GM12891 (cell line): ENCODE results near the gene SYPL1.

Experiments used
- PAX5 ChIP-seq: IDR thresholded peaks from 2 replicates; pipeline ENCODE4 v1.6.1; 2011; ENCODE audit warnings: low read length, moderate library complexity, mild to moderate bottlenecking; ENCODE audit not compliant: insufficient read depth, severe bottlenecking
- POLR2A ChIP-seq: IDR thresholded peaks from 2 replicates; pipeline ENCODE4 v1.6.1; 2011; ENCODE audit warnings: low read depth, low read length, control low read depth
- POLR2AphosphoS5 ChIP-seq: IDR thresholded peaks from 2 replicates; pipeline ENCODE4 v1.6.1; 2011; ENCODE audit warnings: low read depth, low read length, control low read depth
- POU2F2 ChIP-seq: IDR thresholded peaks from 2 replicates; pipeline ENCODE4 v1.6.1; 2011; ENCODE audit warnings: low read depth, mild to moderate bottlenecking, control low read depth, low read length, moderate library complexity
- TAF1 ChIP-seq: IDR thresholded peaks from 2 replicates; pipeline ENCODE4 v1.6.1; 2011; ENCODE audit warnings: low read depth, low read length, control low read depth

DNA sequence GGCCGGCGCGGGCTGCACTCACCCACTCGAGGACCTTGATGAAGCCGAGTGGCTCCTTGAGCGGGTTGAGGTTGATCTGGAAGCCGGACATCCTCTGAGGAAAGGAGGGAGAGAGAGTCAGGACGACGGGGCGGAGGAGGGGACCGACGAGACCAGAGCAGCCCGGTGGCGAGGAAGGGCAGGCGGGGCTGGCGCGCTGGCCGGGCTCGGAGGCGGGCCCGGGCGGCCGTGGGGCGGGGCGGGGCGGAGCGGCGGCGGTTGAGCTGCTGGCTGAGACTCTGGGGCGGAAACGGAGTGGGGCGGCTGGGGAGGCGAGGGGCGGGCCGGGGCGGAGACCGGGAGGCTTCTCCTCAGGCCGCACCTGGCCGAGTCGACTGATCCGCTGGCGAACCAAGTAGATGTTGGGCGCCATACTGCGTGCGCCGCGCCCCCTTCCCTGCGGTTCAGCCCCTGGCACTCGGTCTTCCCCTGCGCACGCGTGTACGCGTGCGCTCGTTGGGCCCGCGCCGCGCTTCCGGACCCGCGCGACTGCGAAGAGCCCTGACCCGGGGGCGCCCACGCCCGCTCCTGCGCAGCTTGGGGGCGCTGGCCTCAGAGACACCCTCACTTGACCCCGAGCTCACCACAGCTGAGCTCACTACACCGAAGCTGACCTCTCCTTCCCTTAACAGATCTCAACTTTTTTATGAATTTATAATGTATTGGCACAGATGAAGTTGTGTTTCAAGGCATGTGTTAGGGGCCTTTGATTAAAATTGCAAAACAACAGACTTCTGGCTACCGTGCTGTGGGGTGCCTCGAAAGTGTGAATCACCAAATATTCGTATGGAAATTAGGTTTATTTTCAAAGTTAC, at the start of gene SYPL1:
- no peak; the same call in 1 of the 2 replicates for TF ChIP-seq POLR2A
- TF ChIP-seq TAF1, result 0 out of 2 replicates have a peak, but pooled peaks have one; percentile 23
- 0 out of 2 replicates have a peak, but pooled peaks have one; percentile 61 for TF ChIP-seq POLR2AphosphoS5
- TF ChIP-seq POU2F2, result peak; percentile 38; the same call in 1 of the 2 replicates
- TF ChIP-seq PAX5, result no peak
